Skeletal muscle cell (primary cell): ENCODE data around the gene OSBPL5.
"Not testable (repeated sequence)": the region's sequence is repeated elsewhere in the genome, so short reads cannot be mapped to it uniquely, and the experiment has no call there.

Experiments
- DNase-seq: peaks from one replicate; pipeline ENCODE4 v3.0.0-alpha.2; 2010; ENCODE audit warnings: low read depth
- H3K4me3 ChIP-seq: 2 replicates; pipeline ENCODE4 v1.5.1; 2011; ENCODE audit warnings: low read depth, mild to moderate bottlenecking, control low read depth, low read length, moderate library complexity

OSBPL5 gene

DNA sequence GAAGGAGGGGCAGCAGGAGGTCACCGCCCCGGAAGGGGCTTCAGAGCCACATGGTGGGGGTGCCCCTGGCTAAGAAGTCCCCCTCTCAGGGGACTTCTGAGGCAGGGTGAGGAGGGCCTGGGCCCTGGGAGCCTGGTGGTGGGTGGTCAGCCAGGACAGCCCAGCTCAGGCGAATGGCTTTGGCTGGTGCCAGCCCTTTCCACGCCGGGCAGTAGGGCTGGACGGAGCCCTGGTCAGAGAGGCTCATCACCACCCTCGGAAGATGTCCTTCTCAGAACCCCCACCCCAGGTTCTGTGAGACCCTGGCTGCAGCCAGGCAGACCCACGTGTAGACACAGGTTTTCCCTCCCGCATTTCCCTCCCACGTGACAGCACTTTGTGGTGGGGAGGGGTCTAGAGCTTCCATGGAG is 35.9 kb downstream of the OSBPL5 start:
- DNase-seq = no peak
- H3K4me3 ChIP-seq = no peak overlapping the region

DNA sequence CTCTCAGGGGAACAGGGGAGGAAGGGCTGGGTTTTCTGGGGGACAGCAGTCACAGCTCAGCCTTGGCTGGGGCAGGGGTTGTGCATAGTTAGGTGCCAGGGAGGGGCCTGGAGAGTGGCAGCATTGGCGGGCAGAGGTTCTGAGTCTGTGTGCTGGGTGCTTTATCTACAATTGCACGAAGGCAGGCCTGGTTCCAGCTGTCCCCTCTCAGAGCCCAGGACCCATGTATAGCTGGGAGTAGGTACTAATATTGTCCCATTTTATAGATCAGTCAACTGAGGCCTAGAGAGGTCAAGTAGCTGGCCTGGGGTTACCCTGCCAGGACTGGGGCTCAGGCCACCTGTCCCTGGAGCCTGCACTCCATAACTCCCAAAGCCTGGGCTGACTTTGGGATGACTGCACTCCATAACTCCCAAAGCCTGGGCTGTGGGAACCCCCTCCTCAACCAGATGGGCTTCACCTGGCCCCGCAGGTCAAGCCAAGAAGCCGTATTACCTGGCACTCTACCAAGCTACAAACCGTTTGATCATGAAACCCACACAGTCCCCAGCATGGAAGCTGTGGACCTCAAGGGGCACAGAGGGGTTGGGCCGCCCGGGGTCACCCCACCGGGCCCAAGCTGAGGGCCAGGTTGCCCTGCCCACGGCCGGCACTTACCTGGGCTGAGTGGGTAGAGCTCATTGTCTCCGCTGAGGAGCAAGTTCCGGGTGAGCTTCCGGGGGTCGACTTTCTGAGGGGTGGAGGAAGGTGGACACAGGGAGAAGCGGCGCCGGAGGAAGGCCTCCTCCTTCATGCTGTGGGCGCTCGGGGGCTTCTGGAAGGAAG is 36.5 kb downstream of the OSBPL5 start:
- no peak for DNase-seq
- no peak overlapping the region for H3K4me3 ChIP-seq

DNA sequence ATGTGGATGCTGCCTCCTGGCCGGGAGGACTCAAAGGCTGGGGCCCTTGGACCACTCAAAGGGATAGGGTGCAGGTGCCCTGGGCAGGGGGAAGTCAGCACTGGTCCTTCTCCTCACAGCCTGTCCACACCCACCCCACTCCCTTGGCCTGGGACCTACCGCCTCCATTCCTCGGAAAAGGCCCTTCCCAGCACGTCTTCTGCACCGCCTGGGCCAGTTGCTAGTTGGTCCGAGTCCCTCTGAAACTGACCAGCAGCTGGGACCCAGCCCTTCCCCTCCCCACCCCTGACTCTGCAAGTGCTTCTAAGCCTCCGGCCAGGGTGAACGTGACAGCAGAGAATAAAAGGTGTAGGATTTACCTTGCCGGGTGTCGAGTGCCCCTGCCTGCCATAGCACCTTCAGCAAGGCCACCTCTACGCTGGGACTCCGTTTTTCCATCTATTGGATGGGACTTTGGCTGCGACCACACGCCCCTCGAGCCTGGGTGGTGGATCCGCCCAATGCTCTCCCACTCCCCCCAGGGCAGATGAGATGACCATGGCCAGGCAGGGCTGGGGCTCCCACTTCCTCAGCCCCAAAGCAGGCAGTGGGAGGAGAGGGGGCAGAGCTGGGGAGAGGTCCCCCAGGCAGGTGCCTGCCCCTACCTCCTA is 37.3 kb downstream of the OSBPL5 start:
- DNase-seq = no peak
- H3K4me3 ChIP-seq = no peak overlapping the region

DNA sequence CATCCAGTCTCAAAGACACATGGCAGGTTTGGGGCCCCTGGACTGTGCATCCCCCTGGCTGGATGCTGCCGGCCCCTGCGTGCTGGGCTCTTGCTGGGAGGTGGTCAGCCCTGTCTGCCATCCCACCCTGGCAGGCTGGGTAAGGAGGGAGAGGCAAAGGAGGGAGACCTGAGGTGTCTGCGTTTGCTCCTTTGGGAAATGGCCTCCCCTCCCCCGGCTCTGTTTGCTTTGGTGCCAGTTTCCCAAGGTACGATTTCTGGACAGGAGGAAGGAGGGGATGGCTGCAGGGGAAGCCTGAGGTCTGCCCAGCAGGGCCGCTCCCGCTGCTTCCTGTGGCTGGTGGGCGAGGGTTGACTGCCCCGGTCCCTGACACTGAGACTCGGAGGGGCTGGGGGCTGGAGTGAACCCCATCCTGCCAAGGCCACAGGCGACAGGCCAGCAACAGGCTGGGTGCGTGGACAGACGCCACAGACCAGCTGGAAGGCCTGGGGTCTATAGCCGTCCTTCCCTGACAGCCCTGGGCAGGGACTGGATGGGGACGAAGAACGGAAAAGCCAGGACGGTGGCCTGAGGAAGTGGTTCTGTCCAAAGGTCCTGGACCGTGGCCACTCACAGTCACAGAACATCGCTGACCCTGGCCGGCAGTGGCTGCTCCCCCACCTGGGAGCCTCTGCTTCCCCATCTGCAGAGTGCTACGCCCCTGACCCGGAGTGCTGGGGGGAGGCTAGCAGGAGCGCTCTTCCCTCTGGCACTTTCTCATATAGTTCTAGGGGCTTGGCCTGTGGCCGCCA is 38.0 kb downstream of the OSBPL5 start:
- no peak for DNase-seq
- no peak overlapping the region for H3K4me3 ChIP-seq

- DNase-seq = no peak
These were observed 38.8 kb downstream of the OSBPL5 start for GRCh38 chr11:3126207-3126865.

GRCh38 chr11:3124821-3125220 is 40.3 kb downstream of the OSBPL5 start:
- no peak for DNase-seq
- no peak overlapping the region for H3K4me3 ChIP-seq

More at GRCh38 chr11:3126207-3126865, 38.8 kb downstream of the OSBPL5 start:
- H3K4me3 ChIP-seq = no peak overlapping the region

- peak; percentile 95 for DNase-seq
- no peak overlapping the region for H3K4me3 ChIP-seq
These were observed 41.1 kb downstream of the OSBPL5 start for GRCh38 chr11:3123761-3124733.

- DNase-seq = no peak
- H3K4me3 ChIP-seq = no peak overlapping the region
These were observed 41.8 kb downstream of the OSBPL5 start for GRCh38 chr11:3123305-3123704.

GRCh38 chr11:3122775-3123201 is 42.3 kb downstream of the OSBPL5 start:
- H3K4me3 ChIP-seq = no peak overlapping the region
- DNase-seq = no peak

- no peak for DNase-seq
These were observed 43.0 kb downstream of the OSBPL5 start for GRCh38 chr11:3121931-3122774.

GRCh38 chr11:3121416-3121815 is 43.7 kb downstream of the OSBPL5 start:
- H3K4me3 ChIP-seq = no peak overlapping the region
- DNase-seq = no peak

More at GRCh38 chr11:3121931-3122774, 43.0 kb downstream of the OSBPL5 start:
- H3K4me3 ChIP-seq = no peak overlapping the region

GRCh38 chr11:3120071-3120792 is 44.9 kb downstream of the OSBPL5 start:
- DNase-seq = no peak
- H3K4me3 ChIP-seq = no peak overlapping the region

GRCh38 chr11:3119141-3119821 is 45.8 kb downstream of the OSBPL5 start:
- no peak overlapping the region for H3K4me3 ChIP-seq
- no peak for DNase-seq

DNA sequence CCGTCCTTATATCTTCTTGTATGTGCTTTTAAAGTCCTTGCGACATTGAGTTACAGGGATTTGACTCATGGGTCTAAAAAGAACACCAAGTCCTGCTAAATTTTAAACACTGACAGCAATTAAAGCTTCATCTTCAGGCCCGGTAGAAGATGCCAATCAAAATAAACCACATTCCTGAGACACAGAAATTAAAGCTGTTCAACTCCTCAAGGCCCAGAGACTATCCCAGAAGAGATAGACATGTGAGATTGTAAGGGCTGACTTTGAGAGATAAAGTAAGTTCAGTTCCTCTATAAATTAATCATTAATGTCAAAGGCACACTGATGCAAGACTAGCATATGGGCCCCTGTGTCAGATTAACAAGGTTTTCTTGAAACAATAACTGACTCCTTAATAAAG is 49.8 kb downstream of the OSBPL5 start:
- H3K4me3 ChIP-seq = no peak overlapping the region
- peak; percentile 73 for DNase-seq

DNA sequence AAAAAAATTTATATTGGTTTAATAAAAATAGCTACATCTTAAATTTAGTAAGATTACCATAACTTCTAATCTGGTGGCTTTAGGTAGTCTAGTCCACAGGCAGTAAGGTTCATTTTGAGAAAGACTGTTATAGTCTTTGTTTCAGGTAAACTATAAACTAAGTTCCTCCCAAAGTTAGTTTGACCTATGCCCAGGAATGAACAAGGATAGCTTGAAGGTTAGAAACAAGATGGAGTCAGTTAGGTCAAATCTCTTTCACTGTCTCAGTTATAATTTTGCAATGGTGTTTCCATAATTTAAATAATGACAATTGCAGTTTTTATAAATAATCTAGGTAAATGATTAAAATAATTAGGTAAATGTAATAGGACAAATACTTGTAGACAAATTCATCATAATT is 51.4 kb downstream of the OSBPL5 start:
- H3K4me3 ChIP-seq, DNase-seq: not testable (repeated sequence)

- H3K4me3 ChIP-seq = no peak overlapping the region
- DNase-seq = peak; percentile 14
These were observed 53.0 kb downstream of the OSBPL5 start for GRCh38 chr11:3111919-3112690.
